Right atrium auricular region (tissue), 2 donors: Measurements from ENCODE around the gene OR2B3. TPM values are rescaled to one million over a fixed set of nuclear protein-coding genes. Genes with fewer than 3 reads are reported as not detected.

Experiments
- DNase-seq: peaks from one replicate; pipeline ENCODE4 v3.0.0-alpha.2; 2019; ENCODE audit warnings: low spot score
- H3K27ac ChIP-seq, 2 donors: fragments of 200-600 bp; sonication (generic); 1 replicate in 1 of 2; 2 replicates in 1 of 2; pipeline ENCODE4 v1.5.1; 2016 to 2019
- H3K27me3 ChIP-seq, 2 donors: fragments of 200-600 bp; sonication (generic); one replicate each; pipeline versions ENCODE4 v1.5.1 to v1.6.0; 2017 to 2019
- H3K36me3 ChIP-seq: fragments of 200-600 bp; sonication (generic); one replicate; pipeline ENCODE4 v1.5.1; 2016
- H3K4me1 ChIP-seq, 2 donors: fragments of 200-600 bp; sonication (generic); one replicate each; pipeline versions ENCODE4 v1.5.1 to v1.6.0; 2017 to 2019
- H3K4me3 ChIP-seq, 2 donors: fragments of 200-600 bp; sonication (generic); 1 replicate in 1 of 2; 2 replicates in 1 of 2; pipeline ENCODE4 v1.5.1; 2017 to 2019; ENCODE audit warnings: mild to moderate bottlenecking in 1 of 2, moderate library complexity in 1 of 2
- H3K9me3 ChIP-seq, 2 donors: fragments of 200-600 bp; sonication (generic); one replicate each; pipeline ENCODE4 v1.5.1; 2019
- total RNA-seq, 2 donors: library from RNA; depleted of rRNA; stranded (reverse); fragments of >200 nt; gene quantifications; one replicate each; pipeline ENCODE4 v1.1.0, GENCODE V29; 2016
- TF ChIP-seq, protein P1 (sequence below), 2 donors: fragments of 200-600 bp; sonication (generic); IDR thresholded peaks; one replicate each; pipeline ENCODE4 v1.5.1; 2019; ENCODE audit warnings: antibody characterized with exemption in 2 of 2

Gene OR2B3
- total RNA-seq, 2 donors from 2014 or later = not detected

DNA sequence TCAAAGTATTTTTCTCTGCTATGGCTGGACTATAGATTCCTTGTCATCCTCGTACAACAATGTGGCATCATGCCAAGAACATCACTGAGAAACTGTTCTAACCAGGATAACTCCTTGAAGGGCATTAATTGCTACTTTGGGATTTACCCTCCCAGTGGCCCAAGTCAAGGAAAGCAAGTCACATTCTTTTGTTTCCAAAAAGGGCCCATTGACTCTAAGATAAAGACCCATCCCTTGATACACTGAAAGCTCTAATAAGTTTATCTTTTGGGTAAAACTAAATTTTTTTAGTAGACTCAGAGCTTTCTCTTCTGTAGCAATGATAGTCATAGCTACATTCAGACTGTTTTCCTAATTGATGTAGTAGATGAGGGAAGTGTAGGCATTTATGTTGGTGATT is 20.6 kb upstream of the OR2B3 start, which contains the start of gene OR2J3:
Gene OR2J3, plus strand, starts transcription at position 301 of the 400 bp plus-strand sequence. CDS start 3,833 bp downstream, outside the sequence.
- no peak for DNase-seq
- no peaks in the 10 kb centered on the region for H3K27me3 ChIP-seq
- TF ChIP-seq, protein P1, sequence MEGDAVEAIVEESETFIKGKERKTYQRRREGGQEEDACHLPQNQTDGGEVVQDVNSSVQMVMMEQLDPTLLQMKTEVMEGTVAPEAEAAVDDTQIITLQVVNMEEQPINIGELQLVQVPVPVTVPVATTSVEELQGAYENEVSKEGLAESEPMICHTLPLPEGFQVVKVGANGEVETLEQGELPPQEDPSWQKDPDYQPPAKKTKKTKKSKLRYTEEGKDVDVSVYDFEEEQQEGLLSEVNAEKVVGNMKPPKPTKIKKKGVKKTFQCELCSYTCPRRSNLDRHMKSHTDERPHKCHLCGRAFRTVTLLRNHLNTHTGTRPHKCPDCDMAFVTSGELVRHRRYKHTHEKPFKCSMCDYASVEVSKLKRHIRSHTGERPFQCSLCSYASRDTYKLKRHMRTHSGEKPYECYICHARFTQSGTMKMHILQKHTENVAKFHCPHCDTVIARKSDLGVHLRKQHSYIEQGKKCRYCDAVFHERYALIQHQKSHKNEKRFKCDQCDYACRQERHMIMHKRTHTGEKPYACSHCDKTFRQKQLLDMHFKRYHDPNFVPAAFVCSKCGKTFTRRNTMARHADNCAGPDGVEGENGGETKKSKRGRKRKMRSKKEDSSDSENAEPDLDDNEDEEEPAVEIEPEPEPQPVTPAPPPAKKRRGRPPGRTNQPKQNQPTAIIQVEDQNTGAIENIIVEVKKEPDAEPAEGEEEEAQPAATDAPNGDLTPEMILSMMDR (IDR thresholded peaks at IDR 0.05) = no peak
- H3K36me3 ChIP-seq = no peaks in the 10 kb centered on the region
- H3K27ac ChIP-seq = no peak within 1 kb of the TSS
- H3K9me3 ChIP-seq = no peaks in the 10 kb centered on the region
- H3K4me1 ChIP-seq = no peaks in the 10 kb centered on the region
- no peak within 1 kb of the TSS for H3K4me3 ChIP-seq

DNA sequence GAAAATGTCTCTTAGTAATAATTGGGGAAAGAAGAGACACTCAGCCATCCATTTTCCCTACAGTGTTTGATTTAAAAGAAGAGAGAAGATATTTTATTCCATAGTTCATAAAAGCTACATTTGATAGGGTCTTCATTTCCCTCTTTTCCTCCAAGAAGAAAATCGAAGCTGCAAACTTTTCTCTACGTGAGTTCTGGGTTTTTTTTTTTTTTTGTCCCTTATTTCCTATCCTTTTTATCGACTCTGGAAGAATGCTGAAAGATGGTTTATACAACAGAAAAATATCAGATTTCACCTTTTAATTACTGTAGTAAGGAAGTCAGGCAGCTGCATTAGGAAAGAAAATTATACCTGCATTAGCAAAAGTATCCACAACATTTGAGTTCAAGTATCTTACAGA is 12.1 kb upstream of the OR2B3 start, which contains the start of gene OR2J1:
Gene OR2J1, plus strand, starts transcription at position 301 of the 400 bp plus-strand sequence. CDS start 1,453 bp downstream, outside the sequence.
- Histone ChIP-seq H3K27ac (no peak within 1 kb of the TSS), H3K4me1 (no peaks in the 10 kb centered on the region), H3K27me3 (no peaks in the 10 kb centered on the region), H3K9me3 (no peaks in the 10 kb centered on the region), H3K4me3 (no peak within 1 kb of the TSS), H3K36me3 (no peaks in the 10 kb centered on the region)
- TF ChIP-seq, protein P1 (IDR thresholded peaks at IDR 0.05) = no peak
- DNase-seq = no peak

DNA sequence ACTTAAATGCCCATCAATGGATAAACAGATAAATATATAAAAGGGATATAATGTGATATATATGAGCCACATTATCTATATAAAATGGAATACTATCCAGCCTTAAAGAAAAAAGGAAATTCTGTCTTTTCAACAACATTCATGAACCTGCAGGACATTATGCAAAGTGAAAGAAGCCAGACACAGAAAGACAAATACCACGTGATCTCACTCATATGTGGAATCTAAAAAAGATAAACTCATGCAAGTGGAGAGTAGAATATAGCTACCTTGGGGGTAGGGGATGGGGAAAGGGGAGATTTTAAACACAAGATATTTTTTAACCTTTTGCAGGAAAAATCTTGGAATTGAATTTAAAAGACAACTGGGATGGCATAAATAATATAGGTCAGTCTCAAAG is 10.7 kb upstream of the OR2B3 start:
- TF ChIP-seq, protein P1 (IDR thresholded peaks at IDR 0.05) = no peak
- DNase-seq = no peak
- H3K27ac ChIP-seq = no peak overlapping the region
- no peaks in the 10 kb centered on the region for H3K27me3 ChIP-seq
- H3K4me1 ChIP-seq = no peaks in the 10 kb centered on the region
- H3K36me3 ChIP-seq = no peaks in the 10 kb centered on the region
- no peaks in the 10 kb centered on the region for H3K9me3 ChIP-seq
- no peak overlapping the region for H3K4me3 ChIP-seq

DNA sequence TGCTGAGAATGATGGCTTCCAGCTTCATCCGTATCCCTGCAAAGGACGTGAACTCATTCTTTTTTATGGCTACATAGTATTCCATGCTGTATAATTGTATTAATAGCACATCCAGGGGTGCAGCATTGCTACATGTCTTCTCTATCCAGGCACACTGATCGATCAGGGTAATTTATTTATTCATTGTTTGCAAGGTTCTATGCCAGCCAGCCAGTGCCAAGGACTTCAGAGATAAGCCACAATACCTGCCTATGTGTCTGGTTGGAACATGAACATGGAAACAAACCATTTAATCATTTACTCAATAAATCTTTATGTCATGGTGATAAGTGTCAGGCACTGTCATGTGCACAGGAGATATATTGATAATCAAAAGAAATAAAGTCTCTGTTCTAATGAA is 5.8 kb upstream of the OR2B3 start:
- no peak for DNase-seq
- TF ChIP-seq, protein P1 (IDR thresholded peaks at IDR 0.05) = no peak
- H3K36me3 ChIP-seq = no peaks in the 10 kb centered on the region
- no peaks in the 10 kb centered on the region for H3K4me1 ChIP-seq
- no peaks in the 10 kb centered on the region for H3K9me3 ChIP-seq
- no peaks in the 10 kb centered on the region for H3K27me3 ChIP-seq
- H3K4me3 ChIP-seq = no peak overlapping the region
- H3K27ac ChIP-seq = no peak overlapping the region

DNA sequence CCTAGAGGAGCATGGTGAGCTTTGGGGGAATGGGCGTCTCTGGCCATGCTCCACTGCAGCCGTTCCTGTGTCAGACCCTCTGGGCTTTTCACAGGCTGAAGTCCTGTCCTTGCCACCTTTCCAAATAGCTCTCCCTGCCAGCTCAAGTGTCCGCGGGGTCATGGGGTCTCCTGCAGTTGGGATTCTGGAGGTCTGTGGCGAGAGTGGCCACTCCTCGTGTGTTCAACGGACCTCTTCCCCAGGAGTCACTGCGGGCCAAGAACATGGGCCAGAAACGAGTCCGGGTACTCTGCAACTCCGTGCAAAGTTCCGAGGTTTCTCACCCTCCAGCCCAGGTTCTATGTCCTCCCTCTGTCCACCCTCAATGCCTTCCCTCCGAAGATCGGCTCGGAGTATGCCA is 4.7 kb downstream of the OR2B3 start:
- H3K9me3 ChIP-seq = no peaks in the 10 kb centered on the region
- TF ChIP-seq, protein P1 (IDR thresholded peaks at IDR 0.05) = no peak
- no peak overlapping the region for H3K4me3 ChIP-seq
- H3K36me3 ChIP-seq = no peaks in the 10 kb centered on the region
- H3K4me1 ChIP-seq = no peaks in the 10 kb centered on the region
- H3K27me3 ChIP-seq = no peaks in the 10 kb centered on the region
- no peak for DNase-seq
- no peak overlapping the region for H3K27ac ChIP-seq

DNA sequence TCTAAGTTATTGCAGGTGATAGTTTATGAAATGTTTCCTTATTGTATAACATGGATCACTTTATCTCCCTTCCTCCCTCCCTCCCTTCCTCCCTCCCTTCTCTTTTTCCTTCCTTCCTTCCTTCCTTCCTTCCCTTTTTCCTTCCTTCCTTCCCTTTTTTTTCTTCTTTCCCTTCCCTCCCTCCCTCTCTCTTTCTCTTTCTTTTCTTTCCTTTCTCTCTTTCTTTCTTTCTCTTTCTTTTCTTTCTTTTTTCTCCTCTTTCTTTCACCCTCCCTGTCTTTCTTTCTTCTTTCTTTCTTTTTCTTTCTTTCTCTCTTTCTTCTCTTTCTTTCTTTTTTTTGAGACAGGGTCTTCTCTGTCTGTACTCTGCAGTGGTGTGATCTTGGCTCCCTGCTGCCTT is 5.8 kb downstream of the OR2B3 start:
- DNase-seq = no peak
- no peak overlapping the region for H3K4me3 ChIP-seq

More for the DNA sequence above, 5.8 kb downstream of the OR2B3 start:
- no peak overlapping the region for H3K27ac ChIP-seq
- TF ChIP-seq, protein P1 (IDR thresholded peaks at IDR 0.05) = no peak
- H3K36me3 ChIP-seq = no peaks in the 10 kb centered on the region
- H3K27me3 ChIP-seq = no peaks in the 10 kb centered on the region
- H3K4me1 ChIP-seq = no peaks in the 10 kb centered on the region
- H3K9me3 ChIP-seq = no peaks in the 10 kb centered on the region
